ENCODE results near the gene VEPH1.

Gene VEPH1

DNA sequence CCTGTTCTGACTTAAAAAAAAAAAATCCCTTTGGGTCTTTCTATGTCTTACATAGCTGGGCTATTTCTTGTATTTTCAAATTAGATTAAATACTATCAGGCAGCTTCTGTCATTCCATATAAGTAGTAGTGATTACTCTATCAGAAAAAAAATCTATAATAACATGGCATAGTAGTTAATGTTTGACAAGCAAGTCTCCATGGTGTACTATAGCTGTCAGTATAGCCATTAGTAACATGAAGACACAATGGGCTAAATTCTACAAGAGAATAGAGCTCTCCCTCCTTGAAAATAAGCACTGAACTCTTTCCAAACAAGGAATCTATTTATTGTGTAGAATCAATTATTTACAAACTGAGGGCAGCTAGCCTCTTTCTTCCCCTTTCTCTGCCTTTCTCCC is 19.4 kb upstream of the VEPH1 start:
- DNase-seq, result no peak

DNA sequence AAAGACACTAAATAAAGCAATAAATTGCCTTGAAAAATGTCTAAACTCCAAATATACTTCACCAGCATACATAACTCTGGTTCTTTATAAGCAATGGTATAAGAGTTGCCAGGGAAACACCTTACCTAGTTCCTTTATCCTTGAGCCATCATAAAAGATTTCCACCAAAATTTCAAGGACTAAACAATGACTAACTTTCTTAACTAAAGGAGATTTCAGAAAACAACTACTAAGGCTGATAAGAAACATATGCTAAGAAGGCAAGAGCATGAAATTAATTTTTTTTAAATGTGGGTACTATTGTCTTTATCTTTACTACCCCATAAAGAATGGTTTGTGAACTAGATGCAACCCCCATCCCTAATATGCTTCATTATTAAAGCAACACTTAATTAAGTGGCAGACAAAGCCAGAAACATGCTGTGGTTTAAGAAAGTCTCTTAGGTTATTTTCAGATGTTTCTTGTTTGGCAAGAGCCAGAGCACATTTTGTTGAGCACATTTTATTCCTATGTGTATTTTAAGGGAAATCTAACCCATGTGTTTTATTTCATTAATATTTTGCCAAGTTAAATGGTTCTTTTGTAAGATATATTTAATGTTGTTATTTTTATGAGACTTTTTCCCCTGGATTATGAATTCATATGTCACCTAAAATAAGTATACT is 17.4 kb upstream of the VEPH1 start:
- no peak for DNase-seq

DNA sequence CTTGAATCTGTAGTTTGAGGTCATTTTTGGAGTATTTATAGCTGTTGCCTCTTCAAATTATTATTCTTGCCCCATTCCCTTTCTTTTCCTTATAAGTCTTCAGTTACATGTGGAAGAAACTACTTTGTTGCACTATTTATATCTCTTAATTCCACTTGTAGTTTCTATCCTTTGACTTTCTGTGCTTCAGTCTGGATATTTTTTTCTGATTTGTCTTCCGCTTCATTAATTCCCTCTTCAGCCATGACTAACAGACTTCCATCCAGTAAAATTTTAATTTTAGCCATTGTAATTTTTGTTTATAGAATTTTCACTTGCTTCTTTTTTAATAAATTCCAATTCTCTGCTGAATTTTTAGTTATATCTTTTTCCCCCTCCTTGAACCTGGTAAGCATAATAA is 15.7 kb upstream of the VEPH1 start:
- DNase-seq, result no peak

DNA sequence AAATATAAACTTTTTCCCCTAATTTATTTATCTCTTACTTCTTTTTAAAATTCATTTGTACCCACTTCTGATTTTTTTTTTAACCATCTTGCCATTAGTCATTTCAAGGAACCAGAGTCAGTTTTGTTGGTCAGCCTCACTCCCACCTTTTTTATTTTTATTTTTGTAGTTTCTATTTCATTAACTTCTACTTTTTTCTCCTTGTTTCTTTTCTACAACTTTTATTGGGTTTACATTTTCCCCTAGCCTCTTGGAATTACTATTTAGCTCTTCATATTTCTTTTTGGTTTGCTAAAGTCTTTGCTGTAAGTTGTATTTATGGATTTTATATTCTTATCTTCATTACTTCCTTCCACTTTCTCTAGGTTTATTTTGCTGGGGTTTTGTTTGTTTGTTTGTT is 13.7 kb upstream of the VEPH1 start:
- DNase-seq, result no peak

DNA sequence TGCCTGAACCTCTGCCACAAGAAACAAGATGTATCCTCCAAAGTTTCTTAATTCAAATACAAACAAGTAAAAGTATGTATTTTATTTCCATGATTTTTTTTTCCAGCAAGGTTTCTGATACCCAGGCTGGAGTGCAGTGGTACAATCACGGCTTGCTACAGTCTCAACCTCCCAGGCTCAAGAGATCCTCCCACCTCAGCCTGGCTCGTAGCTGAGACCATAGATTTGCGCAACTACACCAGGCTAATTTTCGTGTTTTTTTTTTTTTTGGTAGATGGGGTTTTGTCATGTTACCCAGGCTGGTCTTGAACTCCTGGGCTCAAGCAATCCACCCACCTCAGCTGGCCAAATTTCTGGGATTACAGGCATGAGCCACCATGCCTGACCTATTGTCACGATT is 12.2 kb upstream of the VEPH1 start:
- no peak for DNase-seq

DNA sequence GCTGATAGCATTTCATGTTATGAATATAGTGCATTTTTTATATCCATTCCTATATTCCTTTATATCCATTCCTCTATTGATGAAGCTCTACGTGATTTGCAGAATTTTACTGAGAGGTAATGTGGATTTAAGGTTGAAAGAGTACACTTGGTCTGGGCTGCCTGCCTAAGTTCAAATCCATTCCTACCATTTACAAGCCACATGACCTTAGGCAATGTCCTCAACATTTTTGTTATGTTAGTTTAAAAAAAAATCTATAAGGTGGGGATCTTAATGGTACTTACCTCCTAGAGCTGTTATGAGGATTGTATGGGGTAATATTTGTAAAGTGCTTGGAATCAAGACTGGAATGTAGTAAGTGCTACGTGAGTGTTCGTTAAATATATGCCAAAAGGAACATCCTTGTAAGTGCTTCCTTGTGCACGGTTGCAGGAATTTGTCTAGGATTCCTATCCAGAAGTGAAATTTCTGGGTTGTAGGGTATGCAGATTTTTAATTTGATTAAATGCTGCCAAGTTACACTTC is 11.2 kb upstream of the VEPH1 start:
- DNase-seq, result no peak

DNA sequence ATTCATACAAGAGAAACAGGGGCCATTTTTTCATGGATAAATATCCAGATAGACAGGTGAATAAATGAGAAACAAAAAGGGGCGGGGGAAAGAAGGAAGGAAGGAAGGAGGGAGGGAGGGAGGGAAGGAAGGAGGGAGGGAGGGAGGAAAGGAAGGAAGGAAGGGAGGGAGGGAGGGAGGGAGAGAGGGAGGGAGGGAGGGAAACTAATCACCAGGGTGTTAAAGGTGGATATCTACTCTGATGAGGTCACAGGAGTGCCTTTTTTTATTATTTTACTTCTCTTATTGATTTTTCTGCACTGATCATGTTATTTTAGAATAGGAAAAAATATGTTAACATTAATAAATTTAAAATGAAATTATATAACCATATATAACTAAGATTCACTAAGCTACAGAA is 10.4 kb upstream of the VEPH1 start:
- no peak for DNase-seq

DNA sequence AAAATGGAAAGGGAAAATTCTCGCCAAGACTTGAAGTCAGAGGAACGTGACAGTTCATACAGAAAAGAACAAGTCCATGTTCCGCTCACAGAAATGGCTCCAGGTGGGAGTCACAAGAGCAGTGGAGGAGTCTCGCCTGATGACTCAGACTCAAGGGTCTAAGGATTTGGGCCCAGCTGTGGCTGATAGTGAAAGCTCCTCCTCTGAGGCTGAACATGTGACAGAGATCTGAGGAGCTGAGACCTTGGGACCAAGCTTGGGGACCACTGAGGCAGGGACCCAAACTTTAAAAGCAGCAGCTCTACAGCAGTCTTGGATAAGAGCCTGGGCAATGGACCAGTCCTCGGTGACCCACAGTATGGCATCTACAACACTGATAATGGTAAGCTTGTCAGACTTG is 9.3 kb upstream of the VEPH1 start:
- no peak for DNase-seq

DNA sequence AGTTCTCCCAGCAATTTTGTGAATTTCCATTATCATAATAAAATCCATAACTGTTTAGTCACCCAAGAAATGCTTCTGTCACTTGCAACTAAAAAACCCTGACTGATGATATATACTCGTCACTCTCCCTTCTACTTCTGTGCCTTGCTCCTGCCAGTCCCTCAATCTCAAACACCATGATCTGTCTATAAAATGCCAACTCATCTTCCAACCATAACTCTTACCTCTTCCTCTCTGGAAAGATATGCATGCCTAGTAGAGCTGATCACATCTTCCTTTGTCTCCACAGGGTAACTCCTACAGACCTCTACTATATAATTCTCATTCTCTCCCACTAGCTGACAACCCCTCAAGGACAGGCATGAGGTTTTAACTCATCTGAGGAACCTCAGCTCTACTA is 5.2 kb upstream of the VEPH1 start:
- DNase-seq, result no peak

DNA sequence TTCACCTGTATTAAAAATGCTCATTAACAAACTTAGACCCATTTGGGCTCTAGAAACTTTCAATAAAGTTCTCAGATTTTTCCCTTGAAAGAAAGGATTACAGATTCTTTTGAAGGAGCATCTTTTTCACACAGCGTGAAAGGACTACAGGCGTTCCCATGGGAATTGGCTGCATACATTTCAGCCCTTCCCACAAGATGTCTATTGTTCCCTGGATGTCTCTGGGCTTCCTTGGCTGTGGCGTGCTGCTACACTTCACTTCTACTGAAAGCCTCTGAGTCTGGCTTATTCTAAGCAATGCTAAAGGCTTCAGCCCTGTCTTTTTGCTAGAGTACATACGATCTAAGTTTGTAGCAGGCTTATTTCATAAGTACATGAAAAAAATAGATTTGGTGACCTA is 1.4 kb downstream of the VEPH1 start:
- peak; percentile 59 for DNase-seq

DNA sequence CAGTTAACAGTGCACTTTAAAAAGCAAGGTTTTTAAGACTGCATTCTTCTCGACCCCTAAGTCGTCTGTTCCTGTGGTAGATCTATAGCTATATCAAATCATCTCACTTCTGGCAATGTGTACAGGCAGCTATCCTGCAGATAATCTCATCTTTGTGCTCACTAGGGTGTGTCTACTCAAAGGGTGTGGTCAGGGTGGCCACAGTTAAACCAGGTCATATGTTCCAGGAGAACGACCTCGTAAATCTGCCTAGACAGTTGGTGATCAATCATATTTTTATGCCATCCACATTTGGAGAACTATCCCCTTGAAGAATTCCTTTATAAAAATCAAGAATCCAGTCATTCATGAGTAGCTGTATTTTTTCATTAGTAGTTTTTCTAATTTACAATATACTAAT is 3.0 kb downstream of the VEPH1 start:
- DNase-seq, result no peak

DNA sequence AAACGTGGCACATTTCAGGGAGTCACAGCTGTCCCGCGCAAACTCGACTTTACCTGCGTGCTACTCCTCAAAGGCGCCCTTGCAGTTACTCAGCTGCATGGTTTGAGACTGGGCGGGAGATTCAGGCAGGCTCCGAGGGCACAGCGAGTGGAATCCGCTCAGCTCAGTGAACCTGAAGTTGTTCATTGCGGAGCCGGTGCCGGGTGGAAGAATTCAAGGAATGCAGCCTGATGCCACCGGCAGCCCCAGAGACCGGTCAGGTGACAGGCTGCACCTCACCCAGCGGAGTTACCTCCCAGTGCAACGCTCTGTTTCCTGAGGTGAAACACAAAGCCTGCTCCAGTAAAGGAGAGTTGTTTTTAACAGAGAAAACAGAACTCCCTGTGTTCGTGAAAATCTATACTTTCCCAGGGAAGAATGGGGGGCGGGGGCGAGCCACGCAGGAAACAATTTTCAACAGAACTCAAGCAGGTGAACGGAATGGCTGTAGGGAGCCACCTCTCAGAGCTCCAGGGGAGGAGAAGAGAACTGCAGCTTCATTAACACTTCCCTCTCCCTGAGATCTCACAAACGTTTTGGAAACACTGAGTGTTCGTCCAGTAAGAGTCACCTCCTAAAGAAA is 3.8 kb downstream of the VEPH1 start:
- no peak for DNase-seq

DNA sequence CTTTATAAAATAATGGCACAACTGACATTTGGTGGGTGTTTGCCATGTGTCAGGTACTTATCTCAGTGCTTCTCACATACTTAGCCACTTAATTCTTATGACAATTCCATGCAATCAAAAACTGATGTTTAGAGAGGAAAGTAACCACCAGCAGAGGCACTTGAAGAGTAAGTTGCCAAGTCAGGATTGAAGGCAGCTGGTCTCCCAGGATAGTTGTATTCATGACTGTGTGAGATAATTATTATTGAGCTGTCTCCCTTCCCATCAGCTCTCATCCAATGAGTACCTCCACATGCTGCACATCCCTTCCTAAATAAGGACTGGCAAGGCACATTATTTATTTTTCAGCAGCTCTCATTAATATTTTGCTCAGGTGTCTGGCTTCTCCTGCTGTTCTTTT is 4.8 kb downstream of the VEPH1 start:
- DNase-seq, result peak; percentile 58

DNA sequence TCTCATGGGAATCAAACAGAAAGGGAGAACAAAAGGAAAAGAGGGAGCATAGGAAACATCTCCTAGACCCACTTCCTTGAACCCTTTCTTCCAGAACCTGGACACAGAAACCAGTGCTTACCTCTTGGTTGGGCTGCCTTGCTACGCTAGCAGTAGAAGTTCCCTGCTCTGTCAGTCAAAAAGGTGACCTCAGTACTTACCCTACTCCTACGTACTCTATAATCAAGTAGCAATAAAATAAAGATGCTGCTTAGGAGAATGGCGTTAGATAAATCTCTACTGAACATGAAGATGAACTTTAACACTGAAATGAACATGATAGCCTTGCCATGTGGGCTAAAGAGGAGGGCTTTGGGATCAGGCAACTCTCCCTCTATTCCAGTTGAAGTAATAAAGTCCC is 7.4 kb downstream of the VEPH1 start:
- no peak for DNase-seq

DNA sequence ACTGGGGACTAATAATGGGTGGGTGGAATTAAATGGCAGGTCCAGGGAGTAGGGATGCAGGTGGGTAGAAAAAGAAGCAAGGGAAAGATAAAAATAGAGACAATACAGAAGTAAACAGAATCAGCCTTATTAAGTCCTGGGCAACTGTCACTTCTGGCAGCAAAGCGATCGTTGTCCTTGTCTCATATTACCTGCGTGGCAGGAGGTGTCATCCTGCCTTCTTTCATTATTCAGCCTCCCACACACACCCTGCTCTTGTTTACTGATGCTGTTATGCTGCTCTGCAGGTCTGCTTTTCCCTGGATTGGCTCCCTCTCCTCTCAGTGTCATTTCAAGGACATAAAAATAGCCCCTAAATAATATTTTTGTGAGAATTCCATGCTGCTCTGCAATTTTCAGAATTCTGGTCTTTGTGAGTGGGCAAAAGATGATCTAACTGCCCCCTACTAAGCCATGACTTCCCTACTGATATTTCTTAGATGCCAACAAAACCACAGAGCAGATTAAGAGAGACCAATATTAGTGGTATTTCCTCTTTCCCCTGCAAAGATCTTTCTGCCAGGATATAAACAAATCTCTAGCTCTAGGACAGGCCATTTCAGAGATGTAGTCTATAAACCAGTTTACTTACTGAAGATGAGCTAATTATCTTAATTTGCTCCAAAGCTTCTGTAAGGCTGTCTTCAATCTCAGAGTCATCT is 8.5 kb downstream of the VEPH1 start:
- DNase-seq, result peak; percentile 96

DNA sequence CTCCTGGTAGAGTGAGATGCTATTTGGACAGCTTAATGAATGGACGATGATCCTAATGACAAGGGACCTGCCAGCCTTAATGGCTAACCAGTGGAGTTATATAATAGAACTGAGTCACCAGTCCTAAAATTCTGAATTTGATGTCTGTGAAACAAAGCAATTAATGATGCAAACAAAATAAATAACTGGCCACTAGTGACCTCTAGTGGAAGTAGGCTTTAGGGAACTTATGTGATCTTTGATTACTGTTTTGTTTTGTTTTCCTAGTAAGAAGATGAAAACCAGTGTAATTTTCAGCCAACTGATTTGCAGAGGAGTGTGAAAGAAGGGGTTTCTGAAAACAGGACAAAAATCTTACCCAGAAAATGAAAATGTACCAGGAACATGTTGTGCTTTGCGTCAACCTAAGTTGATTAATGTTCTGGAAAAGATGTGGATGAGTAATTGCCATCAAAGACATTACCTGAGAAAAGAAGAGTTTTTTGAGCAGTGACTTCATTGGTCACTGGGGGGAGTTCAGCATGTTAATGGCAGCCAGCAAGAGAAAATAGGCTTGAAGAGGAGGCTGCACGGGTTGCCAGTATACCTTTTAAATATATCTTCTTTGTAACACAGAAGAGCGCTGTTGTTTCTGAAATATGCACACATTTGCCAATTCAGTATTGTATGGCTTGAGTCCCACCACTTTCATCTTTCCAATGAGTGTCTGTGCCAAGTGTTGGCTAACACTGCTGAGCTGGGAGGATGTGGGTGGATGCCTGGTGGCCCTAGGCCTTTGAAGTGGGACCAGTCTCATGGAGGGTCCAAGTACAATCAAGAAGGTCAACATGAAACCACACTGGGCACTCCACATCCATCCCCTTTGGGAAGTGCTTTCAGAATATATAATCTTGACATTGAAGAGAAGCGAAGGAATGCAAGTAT is 9.3 kb downstream of the VEPH1 start:
- peak; percentile 72 for DNase-seq

DNA sequence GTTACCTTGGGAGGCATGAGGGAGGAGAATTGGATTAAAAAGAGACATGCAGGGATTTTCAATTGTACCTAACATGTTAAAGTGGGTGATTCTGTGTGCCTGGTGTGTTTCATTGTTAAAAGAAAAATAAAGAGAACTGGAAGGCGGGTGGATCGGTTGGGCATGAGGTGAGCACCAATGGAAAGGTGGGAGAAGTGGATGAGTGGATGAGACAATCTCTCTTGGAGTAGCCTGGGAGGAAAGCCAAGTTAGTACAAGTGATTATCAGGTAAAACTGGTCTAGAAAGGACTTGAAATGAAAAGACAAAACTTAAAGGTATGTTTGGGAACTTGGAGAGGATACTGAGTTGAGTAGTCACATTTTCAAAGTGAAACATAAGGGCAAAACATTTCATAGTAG is 12.1 kb downstream of the VEPH1 start:
- peak; percentile 12 for DNase-seq

DNA sequence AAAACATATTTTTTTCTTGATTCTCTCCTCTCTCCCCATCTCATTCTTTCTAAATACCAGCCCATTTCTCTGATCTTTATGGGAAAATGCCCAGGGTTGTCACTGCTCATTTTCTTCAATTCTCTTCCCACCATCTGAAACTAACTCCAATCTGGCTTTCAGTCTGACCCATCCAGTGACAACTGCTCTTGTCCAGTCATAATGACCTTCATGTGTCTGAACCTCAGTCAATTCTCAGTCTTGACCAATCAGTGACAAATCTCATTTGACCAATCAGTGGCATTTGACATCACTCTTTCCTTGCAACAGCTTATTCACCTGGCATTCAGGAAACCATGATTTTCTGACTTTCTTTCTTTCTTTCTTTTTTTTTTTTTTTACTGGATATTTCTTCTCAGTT is 15.1 kb downstream of the VEPH1 start:
- no peak for DNase-seq

DNA sequence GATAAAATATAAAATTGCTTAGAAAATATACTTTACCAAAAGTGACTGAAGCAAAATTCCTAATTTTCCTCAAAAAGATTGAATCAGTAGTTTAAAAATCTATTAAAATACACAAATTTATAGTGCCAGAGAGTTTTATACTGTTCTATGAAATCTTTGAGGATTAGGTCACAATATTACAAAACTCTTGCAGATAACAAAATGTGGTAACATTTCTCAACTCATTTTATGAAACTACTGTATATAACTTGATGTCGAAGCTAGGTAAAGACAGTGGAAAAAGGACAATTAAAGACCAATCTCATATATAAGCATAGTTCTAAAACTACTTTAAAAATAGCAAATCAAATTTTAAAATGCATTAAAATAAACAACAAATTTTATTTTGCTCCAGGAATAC is 15.9 kb downstream of the VEPH1 start:
- DNase-seq, result no peak

DNA sequence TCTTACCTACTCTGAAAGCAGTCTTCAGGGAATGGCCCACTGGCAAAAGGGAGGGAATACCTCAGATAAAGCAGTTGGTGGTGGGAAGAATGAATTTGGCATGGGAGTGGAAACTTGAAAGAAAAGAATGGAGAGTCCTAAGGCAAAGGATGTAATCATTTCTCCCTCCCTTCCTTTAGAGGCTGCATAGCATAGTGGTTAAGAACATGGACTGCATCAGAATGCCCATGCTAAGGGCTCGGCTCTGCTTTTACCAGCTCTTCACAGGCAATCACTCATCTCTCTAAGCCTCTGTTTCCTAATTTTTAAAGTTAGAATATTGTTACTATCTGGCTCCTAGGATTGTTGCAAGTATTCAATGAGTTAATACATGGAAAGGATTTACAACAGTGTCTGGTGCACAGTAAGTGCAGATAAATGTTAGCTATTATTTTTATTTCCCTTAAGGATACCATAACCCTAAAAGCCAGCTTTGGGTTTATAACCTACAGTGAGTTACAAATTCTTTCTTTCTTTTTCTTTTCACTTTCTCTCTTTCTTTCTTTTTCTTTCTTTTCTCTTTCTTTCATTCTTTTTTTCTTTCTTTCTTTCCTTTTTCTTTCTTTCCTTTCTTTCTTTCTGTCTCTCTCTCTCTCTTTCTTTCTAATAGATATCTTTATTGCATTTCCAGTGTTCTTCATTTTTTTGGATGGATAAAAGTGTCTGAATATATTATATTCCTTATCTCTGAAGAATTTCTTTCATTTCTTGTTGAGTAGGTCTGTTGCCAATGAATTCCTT is 23.6 kb downstream of the VEPH1 start:
- no peak for DNase-seq

DNA sequence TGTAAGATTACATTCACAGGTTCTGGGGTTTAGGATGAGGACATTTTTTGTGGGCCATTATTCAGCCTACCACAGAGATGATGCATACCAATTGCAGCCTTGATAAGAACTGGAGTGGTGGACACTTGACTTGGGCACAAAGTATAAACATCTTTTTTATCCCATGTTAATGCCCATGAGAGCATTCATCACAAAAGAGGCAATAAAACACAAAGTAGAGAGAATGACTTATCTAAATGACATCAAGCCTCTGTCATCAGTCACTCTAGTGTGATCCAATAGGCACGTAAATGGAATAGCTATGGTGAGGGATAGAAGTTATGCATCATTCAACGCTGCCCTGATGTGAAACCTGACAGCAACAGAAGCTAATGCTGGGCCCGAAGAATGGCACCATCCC is 25.8 kb downstream of the VEPH1 start:
- no peak for DNase-seq

DNA sequence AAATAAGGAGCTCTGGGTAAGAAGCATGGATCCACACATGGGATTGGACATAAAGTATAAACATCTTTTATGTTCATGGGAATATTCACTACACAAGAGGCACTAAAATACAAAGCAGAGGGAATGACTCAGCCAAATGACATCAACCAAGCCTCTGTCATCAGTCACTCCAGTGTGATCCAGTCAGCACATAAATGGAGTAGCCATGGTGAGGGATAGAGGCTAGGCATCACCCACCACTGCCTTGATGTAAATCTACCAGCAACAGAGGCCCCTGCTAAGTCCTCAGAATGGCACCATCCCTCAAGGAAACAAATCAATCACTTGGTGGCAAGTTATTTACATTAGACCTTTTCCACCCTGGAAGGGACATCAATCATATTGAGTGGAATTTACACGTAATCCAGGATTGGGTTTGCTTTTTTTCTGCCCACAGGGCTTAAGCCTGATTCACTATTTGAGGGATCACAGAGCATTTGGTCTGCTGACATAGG is 27.2 kb downstream of the VEPH1 start:
- DNase-seq, result no peak
